ENCODE results near the gene UGT1A10.
"Not testable (repeated sequence)": the region's sequence is repeated elsewhere in the genome, so short reads cannot be mapped to it uniquely, and the experiment has no call there.

UGT1A10 gene

GRCh38 chr2:233689031-233689430 lies 52.8 kb downstream of the UGT1A10 start:
- no peak for FAIRE-seq
- DNase-seq (ENCODE audit: insufficient read length, low spot score): no peak
- TF ChIP-seq POLR2A (IDR thresholded peaks at IDR 0.05; ENCODE audit: low read depth, low read length) (no peak), SPI1 (IDR thresholded peaks at IDR 0.05; ENCODE audit: low read depth, low read length) (no peak), POLR2AphosphoS5 (IDR thresholded peaks at IDR 0.05; ENCODE audit: low read depth, low read length) (no peak), TAF1 (IDR thresholded peaks at IDR 0.05; ENCODE audit: low read depth, low read length) (no peak), POU2F2 (IDR thresholded peaks at IDR 0.05; ENCODE audit: low read depth, low read length) (no peak), PAX5 (IDR thresholded peaks at IDR 0.05; ENCODE audit: insufficient read depth, low read length, severe bottlenecking) (no peak)

- FAIRE-seq (no peak), DNase-seq (ENCODE audit: insufficient read length, low spot score) (no peak)
- TF ChIP-seq POLR2A (IDR thresholded peaks at IDR 0.05; ENCODE audit: low read depth, low read length): no peak
- TF ChIP-seq SPI1 (IDR thresholded peaks at IDR 0.05; ENCODE audit: low read depth, low read length): no peak
- no peak for TF ChIP-seq TAF1 (IDR thresholded peaks at IDR 0.05; ENCODE audit: low read depth, low read length)
- TF ChIP-seq POU2F2 (IDR thresholded peaks at IDR 0.05; ENCODE audit: low read depth, low read length): no peak
- no peak for TF ChIP-seq POLR2AphosphoS5 (IDR thresholded peaks at IDR 0.05; ENCODE audit: low read depth, low read length)
- TF ChIP-seq PAX5 (IDR thresholded peaks at IDR 0.05; ENCODE audit: insufficient read depth, low read length, severe bottlenecking): no peak
Measured at GRCh38 chr2:233689501-233689900, 53.3 kb downstream of the UGT1A10 start.

- no peak for TF ChIP-seq POLR2AphosphoS5 (IDR thresholded peaks at IDR 0.05; ENCODE audit: low read depth, low read length)
- no peak for TF ChIP-seq TAF1 (IDR thresholded peaks at IDR 0.05; ENCODE audit: low read depth, low read length)
- TF ChIP-seq PAX5 (IDR thresholded peaks at IDR 0.05; ENCODE audit: insufficient read depth, low read length, severe bottlenecking): no peak
- TF ChIP-seq POLR2A (IDR thresholded peaks at IDR 0.05; ENCODE audit: low read depth, low read length): no peak
- DNase-seq (ENCODE audit: insufficient read length, low spot score): no peak
- FAIRE-seq: no peak
Measured at GRCh38 chr2:233690444-233690843, 54.2 kb downstream of the UGT1A10 start.

- no peak for TF ChIP-seq POU2F2 (IDR thresholded peaks at IDR 0.05; ENCODE audit: low read depth, low read length)
- TF ChIP-seq SPI1 (IDR thresholded peaks at IDR 0.05; ENCODE audit: low read depth, low read length): no peak
- TF ChIP-seq POLR2AphosphoS5 (IDR thresholded peaks at IDR 0.05; ENCODE audit: low read depth, low read length): no peak
- TF ChIP-seq TAF1 (IDR thresholded peaks at IDR 0.05; ENCODE audit: low read depth, low read length): no peak
- TF ChIP-seq POLR2A (IDR thresholded peaks at IDR 0.05; ENCODE audit: low read depth, low read length): no peak
- no peak for TF ChIP-seq PAX5 (IDR thresholded peaks at IDR 0.05; ENCODE audit: insufficient read depth, low read length, severe bottlenecking)
- no peak for FAIRE-seq
- DNase-seq (ENCODE audit: insufficient read length, low spot score): no peak
Measured at GRCh38 chr2:233691443-233692433, 55.5 kb downstream of the UGT1A10 start.

GRCh38 chr2:233692648-233693047 lies 56.4 kb downstream of the UGT1A10 start, which contains the start of gene UGT1A6:
Gene UGT1A6, plus strand, starts transcription at chr2:233692890. Its CDS starts 115 bp downstream, at chr2:233693005.
- DNase-seq (ENCODE audit: insufficient read length, low spot score): no peak
- no peak for TF ChIP-seq POU2F2 (IDR thresholded peaks at IDR 0.05; ENCODE audit: low read depth, low read length)
- TF ChIP-seq TAF1 (IDR thresholded peaks at IDR 0.05; ENCODE audit: low read depth, low read length): no peak
- no peak for TF ChIP-seq POLR2A (IDR thresholded peaks at IDR 0.05; ENCODE audit: low read depth, low read length)
- no peak for TF ChIP-seq SPI1 (IDR thresholded peaks at IDR 0.05; ENCODE audit: low read depth, low read length)
- FAIRE-seq: no peak

GRCh38 chr2:233693963-233694362 lies 57.7 kb downstream of the UGT1A10 start:
- TF ChIP-seq TAF1 (IDR thresholded peaks at IDR 0.05; ENCODE audit: low read depth, low read length) (no peak), POLR2AphosphoS5 (IDR thresholded peaks at IDR 0.05; ENCODE audit: low read depth, low read length) (no peak), PAX5 (IDR thresholded peaks at IDR 0.05; ENCODE audit: insufficient read depth, low read length, severe bottlenecking) (no peak), SPI1 (IDR thresholded peaks at IDR 0.05; ENCODE audit: low read depth, low read length) (no peak), POLR2A (IDR thresholded peaks at IDR 0.05; ENCODE audit: low read depth, low read length) (no peak)
- no peak for FAIRE-seq
- DNase-seq (ENCODE audit: insufficient read length, low spot score): no peak

- FAIRE-seq (no peak), DNase-seq (ENCODE audit: insufficient read length, low spot score) (no peak)
- TF ChIP-seq PAX5 (IDR thresholded peaks at IDR 0.05; ENCODE audit: insufficient read depth, low read length, severe bottlenecking): no peak
- no peak for TF ChIP-seq TAF1 (IDR thresholded peaks at IDR 0.05; ENCODE audit: low read depth, low read length)
- no peak for TF ChIP-seq POLR2A (IDR thresholded peaks at IDR 0.05; ENCODE audit: low read depth, low read length)
Measured at GRCh38 chr2:233698740-233699139, 62.5 kb downstream of the UGT1A10 start.

GRCh38 chr2:233699424-233700027 lies 63.3 kb downstream of the UGT1A10 start:
- no peak for DNase-seq (ENCODE audit: insufficient read length, low spot score)

GRCh38 chr2:233700028-233700635 lies 63.9 kb downstream of the UGT1A10 start:
- TF ChIP-seq POLR2A (IDR thresholded peaks at IDR 0.05; ENCODE audit: low read depth, low read length) (no peak), POLR2AphosphoS5 (IDR thresholded peaks at IDR 0.05; ENCODE audit: low read depth, low read length) (no peak), POU2F2 (IDR thresholded peaks at IDR 0.05; ENCODE audit: low read depth, low read length) (no peak)
- DNase-seq (ENCODE audit: insufficient read length, low spot score) (no peak), FAIRE-seq (no peak)

More at GRCh38 chr2:233699424-233700027, 63.3 kb downstream of the UGT1A10 start:
- no peak for TF ChIP-seq PAX5 (IDR thresholded peaks at IDR 0.05; ENCODE audit: insufficient read depth, low read length, severe bottlenecking)
- no peak for TF ChIP-seq POU2F2 (IDR thresholded peaks at IDR 0.05; ENCODE audit: low read depth, low read length)
- TF ChIP-seq POLR2A (IDR thresholded peaks at IDR 0.05; ENCODE audit: low read depth, low read length): no peak
- TF ChIP-seq TAF1 (IDR thresholded peaks at IDR 0.05; ENCODE audit: low read depth, low read length): no peak
- TF ChIP-seq POLR2AphosphoS5 (IDR thresholded peaks at IDR 0.05; ENCODE audit: low read depth, low read length): no peak
- no peak for TF ChIP-seq SPI1 (IDR thresholded peaks at IDR 0.05; ENCODE audit: low read depth, low read length)
- no peak for FAIRE-seq

- not testable (repeated sequence) for DNase-seq (ENCODE audit: insufficient read length, low spot score); FAIRE-seq
Measured at GRCh38 chr2:233700842-233701241, 64.6 kb downstream of the UGT1A10 start.
